Measurements from ENCODE around the gene IFNK. TPM values are rescaled to one million over a fixed set of nuclear protein-coding genes. Genes with fewer than 3 reads are reported as not detected.
"Not testable (repeated sequence)": the region's sequence is repeated elsewhere in the genome, so short reads cannot be mapped to it uniquely, and the experiment has no call there.

IFNK gene, protein sequence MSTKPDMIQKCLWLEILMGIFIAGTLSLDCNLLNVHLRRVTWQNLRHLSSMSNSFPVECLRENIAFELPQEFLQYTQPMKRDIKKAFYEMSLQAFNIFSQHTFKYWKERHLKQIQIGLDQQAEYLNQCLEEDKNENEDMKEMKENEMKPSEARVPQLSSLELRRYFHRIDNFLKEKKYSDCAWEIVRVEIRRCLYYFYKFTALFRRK
- not detected for total RNA-seq
- long read RNA-seq, donor 1 = 0 reads
- long read RNA-seq, donor 2 = 0 reads

DNA sequence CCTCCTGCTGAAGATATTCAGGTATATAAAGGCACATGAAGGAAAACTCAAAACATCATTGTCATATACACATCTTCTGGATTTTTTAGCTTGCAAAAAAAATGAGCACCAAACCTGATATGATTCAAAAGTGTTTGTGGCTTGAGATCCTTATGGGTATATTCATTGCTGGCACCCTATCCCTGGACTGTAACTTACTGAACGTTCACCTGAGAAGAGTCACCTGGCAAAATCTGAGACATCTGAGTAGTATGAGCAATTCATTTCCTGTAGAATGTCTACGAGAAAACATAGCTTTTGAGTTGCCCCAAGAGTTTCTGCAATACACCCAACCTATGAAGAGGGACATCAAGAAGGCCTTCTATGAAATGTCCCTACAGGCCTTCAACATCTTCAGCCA is at the start of gene IFNK:
IFNK (plus strand) TSS at position 55 of the 400 bp plus-strand sequence; CDS start at position 102, 47 bp downstream.
- intact Hi-C loops (cut with DNase I) = no loop called here
- no peak for DNase-seq (ENCODE audit: low spot score)

DNA sequence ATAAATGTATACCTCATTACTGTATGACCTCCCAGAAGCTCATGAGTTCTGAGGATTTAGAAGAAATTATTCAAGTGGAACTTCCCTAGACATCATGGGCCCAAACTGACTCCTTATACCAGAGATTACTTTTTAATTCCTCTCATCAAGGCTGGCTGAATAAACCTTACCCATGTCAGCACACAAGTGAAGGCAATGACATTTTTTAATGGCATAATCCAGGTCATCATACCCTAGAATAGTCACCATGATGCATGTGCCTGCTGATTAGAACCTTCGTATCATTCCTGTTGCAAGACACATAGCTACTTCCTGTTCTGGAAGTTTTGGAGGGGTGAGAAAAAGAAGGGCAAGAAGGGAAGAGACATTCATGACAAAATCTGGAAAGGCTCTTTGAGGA is 49.8 kb upstream of the IFNK start:
- intact Hi-C loops (cut with DNase I) = loop anchor here in 1 of 2 donors (10.0 kb wide), 1 partner anchor 60 kb away; no protein-coding TSS in a partner anchor
- DNase-seq (ENCODE audit: low spot score) = no peak

DNA sequence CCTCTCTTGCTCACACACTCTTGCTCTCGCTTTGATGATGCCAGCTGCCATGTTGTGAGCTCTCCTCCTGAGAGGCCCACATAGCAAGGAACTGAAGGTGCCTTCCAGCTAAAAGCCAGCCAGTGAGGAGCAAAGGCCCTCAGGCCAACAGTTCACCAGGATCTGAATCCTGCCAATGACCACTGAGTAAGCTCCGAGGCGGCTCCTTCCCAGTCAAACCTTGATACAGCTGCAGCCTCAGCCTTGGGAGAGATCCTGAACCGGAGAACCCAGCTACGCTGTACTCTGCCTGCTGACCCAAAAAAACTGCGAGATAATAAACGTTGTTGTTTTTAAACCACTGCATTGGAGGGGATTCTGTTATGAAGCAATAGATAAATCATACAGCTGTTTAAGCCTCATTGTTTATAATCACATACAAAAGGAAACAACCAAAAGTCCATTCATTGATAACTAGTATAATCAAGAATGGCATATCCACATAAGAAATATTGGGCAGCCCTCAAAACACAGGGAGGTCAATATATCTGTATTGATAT is 49.0 kb upstream of the IFNK start:
- intact Hi-C loops (cut with DNase I) = loop anchor here in 1 of 2 donors (10.0 kb wide), 1 partner anchor 60 kb away; no protein-coding TSS in a partner anchor
- no peak for DNase-seq (ENCODE audit: low spot score)

- intact Hi-C loops (cut with DNase I) = loop anchor here in 1 of 2 donors (10.0 kb wide), 1 partner anchor 62 kb away; no protein-coding TSS in a partner anchor
- DNase-seq (ENCODE audit: low spot score) = no peak
Measured at GRCh38 chr9:27476870-27477515, 47.1 kb upstream of the IFNK start.

- intact Hi-C loops (cut with DNase I) = loop anchor here in 1 of 2 donors (10.0 kb wide), 1 partner anchor 64 kb away; no protein-coding TSS in a partner anchor
Measured at GRCh38 chr9:27478322-27478721, 45.8 kb upstream of the IFNK start.

GRCh38 chr9:27482709-27483108 is 41.4 kb upstream of the IFNK start:
- intact Hi-C loops (cut with DNase I) = no loop called here
- no peak for DNase-seq (ENCODE audit: low spot score)

More at GRCh38 chr9:27478322-27478721, 45.8 kb upstream of the IFNK start:
- no peak for DNase-seq (ENCODE audit: low spot score)

- intact Hi-C loops (cut with DNase I) = no loop called here
- DNase-seq (ENCODE audit: low spot score) = no peak
Measured at GRCh38 chr9:27483576-27483975, 40.5 kb upstream of the IFNK start.

DNA sequence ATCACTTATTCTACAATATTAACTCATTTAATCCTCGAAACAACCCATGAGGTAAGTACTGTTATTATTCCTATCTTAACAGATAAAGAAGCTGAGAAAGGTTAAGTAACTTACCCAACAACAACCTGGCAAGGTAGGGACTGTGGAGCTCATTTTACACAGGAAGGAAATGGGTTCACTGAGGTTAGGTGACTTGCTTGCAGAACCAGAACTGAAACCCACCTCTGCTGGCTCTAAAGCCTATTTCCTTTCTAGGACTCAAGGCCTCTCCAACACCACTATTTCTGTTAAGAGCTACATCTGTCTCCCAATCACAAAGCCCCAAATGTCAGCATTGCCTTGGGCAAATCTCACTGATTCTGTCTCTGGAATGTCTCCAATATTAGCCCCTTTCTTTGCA is 38.9 kb upstream of the IFNK start:
- intact Hi-C loops (cut with DNase I) = no loop called here
- no peak for DNase-seq (ENCODE audit: low spot score)

- no peak for DNase-seq (ENCODE audit: low spot score)
- intact Hi-C loops (cut with DNase I) = no loop called here
Measured at GRCh38 chr9:27487128-27487640, 36.9 kb upstream of the IFNK start.

DNA sequence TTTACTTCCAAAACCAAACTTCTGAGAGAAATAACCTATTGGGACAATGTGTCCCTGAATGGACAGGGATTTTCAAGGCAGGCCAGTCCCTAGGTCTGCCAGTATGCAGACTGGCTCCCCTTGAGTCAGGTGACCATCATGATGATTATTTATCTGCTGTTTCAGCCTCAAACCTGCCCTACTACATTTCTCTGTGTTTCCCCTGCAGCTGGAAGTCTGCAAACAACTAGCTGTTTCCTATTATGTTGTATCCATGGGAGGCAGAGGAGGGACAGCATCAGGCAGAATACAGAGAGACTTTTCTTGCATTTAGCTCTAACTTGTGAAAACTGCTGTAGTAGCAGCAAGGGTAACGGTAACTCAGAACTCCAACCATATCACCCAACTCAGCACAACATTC is 36.2 kb upstream of the IFNK start:
- intact Hi-C loops (cut with DNase I) = no loop called here
- DNase-seq (ENCODE audit: low spot score) = no peak

GRCh38 chr9:27489087-27489876 is 34.8 kb upstream of the IFNK start:
- DNase-seq (ENCODE audit: low spot score) = no peak
- intact Hi-C loops (cut with DNase I) = no loop called here

DNA sequence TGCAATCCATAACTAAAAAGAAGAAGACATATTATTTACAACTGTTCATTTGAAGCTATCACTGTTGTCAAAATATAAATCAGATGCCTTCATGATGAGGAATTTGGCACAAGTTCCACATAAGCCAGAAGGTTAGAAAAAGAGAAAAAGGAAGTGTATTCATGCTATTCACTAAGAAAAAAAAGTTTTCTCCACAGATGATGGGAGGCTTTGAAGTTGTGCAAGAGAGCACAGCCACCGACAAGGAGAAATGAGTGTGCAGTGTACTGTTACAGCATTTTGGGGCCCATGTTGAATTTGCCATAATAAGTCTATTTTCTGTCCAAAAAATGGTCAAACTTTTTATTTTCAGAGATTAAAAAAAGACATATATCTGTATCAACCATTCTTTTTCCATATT is 32.9 kb upstream of the IFNK start:
- intact Hi-C loops (cut with DNase I) = no loop called here
- DNase-seq (ENCODE audit: low spot score) = no peak

- intact Hi-C loops (cut with DNase I) = no loop called here
- DNase-seq (ENCODE audit: low spot score) = no peak
Measured at GRCh38 chr9:27495480-27496134, 28.5 kb upstream of the IFNK start.

- intact Hi-C loops (cut with DNase I) = no loop called here
- no peak for DNase-seq (ENCODE audit: low spot score)
Measured at GRCh38 chr9:27496135-27496504, 28.0 kb upstream of the IFNK start.

- no peak for DNase-seq (ENCODE audit: low spot score)
- intact Hi-C loops (cut with DNase I) = no loop called here
Measured at GRCh38 chr9:27497883-27498417, 26.1 kb upstream of the IFNK start.

- no peak for DNase-seq (ENCODE audit: low spot score)
- intact Hi-C loops (cut with DNase I) = no loop called here
Measured at GRCh38 chr9:27499451-27499850, 24.6 kb upstream of the IFNK start.

DNA sequence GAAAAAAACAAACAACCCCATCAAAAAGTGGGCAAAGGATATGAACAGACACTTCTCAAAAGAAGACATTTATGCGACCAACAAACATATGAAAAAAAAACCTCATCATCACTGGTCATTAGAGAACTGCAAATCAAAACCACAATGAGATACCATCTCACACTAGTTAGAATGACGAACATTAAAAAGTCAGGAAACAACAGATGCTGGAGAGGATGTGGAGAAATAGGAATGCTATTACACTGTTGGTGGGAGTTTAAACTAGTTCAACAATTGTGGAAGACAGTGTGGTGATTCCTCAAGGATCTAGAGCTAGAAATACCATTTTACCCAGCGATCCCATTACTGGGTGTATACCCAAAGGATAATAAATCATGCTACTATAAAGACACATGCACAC is 23.2 kb upstream of the IFNK start:
- DNase-seq (ENCODE audit: low spot score); intact Hi-C loops (cut with DNase I): not testable (repeated sequence)

GRCh38 chr9:27503623-27504022 is 20.5 kb upstream of the IFNK start:
- no peak for DNase-seq (ENCODE audit: low spot score)
- intact Hi-C loops (cut with DNase I) = no loop called here

DNA sequence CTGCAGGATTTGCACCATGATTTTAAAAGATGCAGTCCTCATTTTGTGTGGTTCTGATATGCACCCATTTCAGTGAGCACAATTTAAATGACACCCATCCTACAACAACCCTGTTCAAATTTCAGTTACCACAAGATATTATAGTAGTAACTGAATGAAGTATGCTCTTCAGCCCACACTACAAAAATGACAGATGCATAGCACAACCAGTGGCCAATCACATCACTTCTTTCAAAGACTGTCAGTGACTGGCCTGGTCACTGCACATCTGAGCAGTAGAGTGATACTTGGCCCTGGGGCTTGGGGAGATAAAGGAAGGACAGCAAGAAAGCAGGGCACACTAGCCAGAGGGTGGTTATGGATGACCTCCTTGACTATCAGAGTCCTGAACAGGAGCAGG is 19.8 kb upstream of the IFNK start:
- DNase-seq (ENCODE audit: low spot score) = no peak
- intact Hi-C loops (cut with DNase I) = no loop called here
